C4-2B (cell line): Measurements from ENCODE around the gene C6orf89.
A peak's percentile ranks its signal among the peaks of the same experiment; 100 is the strongest.

ENCODE experiments used
- H3K27ac ChIP-seq: fragments of 450-650 bp; 2 replicates; pipeline ENCODE4 v1.5.1; 2017
- ZFX ChIP-seq: fragments of 450-650 bp; IDR thresholded peaks from 2 replicates; pipeline ENCODE4 v1.6.1; 2017
- TF ChIP-seq, protein P1 (sequence below): fragments of 450-650 bp; conservative IDR thresholded peaks from 2 replicates; pipeline ENCODE4 v1.5.1; 2017; ENCODE audit warnings: mild to moderate bottlenecking

C6orf89 gene

DNA sequence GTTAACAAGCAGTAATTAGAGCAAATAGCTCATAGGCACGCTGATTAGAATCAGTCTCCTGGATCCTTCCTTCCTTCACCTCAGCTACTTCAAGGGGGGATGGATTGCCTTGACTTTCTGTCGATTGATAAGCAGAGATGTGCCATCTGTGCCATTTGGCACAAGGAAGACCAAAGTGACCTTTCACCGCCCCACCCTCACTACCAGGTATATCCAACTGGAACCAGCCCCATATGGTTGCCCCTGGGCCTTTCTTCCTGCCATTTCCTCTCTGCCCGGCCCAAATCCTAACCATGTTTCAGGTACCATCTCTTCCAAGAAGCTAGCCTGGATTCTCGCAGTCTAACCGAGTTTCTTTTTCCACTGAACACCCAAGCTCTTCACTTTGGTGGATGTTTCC lies 37.8 kb upstream of the C6orf89 start:
- TF ChIP-seq, protein P1, sequence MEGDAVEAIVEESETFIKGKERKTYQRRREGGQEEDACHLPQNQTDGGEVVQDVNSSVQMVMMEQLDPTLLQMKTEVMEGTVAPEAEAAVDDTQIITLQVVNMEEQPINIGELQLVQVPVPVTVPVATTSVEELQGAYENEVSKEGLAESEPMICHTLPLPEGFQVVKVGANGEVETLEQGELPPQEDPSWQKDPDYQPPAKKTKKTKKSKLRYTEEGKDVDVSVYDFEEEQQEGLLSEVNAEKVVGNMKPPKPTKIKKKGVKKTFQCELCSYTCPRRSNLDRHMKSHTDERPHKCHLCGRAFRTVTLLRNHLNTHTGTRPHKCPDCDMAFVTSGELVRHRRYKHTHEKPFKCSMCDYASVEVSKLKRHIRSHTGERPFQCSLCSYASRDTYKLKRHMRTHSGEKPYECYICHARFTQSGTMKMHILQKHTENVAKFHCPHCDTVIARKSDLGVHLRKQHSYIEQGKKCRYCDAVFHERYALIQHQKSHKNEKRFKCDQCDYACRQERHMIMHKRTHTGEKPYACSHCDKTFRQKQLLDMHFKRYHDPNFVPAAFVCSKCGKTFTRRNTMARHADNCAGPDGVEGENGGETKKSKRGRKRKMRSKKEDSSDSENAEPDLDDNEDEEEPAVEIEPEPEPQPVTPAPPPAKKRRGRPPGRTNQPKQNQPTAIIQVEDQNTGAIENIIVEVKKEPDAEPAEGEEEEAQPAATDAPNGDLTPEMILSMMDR = no peak
- TF ChIP-seq ZFX = no peak
- H3K27ac ChIP-seq = no peak overlapping the region

DNA sequence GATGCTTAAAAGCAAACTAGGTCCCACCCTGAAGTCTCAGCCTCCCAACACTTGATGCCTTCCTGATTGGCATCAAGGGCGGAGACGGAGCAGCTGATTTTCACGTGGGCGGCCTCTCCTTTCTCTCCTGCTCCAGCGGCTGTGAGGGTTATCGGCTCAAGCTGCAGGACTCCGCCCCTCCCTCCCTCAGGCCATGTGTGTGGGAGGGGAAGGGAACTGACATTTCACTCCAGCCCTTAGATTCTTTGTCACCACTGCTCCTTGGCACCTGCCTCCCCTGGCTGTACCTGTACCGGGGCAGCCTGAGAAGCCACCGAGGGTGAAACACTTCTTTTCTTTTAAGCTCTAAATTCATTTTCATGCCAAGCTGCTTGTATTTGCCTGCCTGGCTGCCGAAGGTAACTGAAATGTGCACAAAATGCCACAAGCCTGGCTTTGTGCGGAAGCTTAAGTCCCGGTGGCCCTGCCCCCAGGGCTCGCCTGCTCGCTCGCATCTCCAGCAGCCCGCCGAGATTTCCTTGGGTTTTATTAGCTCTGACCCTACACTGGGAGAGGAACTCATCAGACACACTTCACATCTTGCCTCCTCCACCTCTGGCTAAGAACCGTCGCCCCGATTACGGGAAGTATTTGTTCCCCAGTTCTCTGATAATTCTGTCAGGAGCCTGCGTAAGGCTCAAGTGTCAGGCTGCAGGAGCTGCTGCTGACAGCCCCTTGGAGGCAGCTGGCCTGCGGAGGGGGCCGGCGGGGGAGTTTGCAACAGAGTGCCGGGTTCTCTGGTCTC lies 36.9 kb upstream of the C6orf89 start:
- H3K27ac ChIP-seq = no peak overlapping the region
- no peak for TF ChIP-seq ZFX

DNA sequence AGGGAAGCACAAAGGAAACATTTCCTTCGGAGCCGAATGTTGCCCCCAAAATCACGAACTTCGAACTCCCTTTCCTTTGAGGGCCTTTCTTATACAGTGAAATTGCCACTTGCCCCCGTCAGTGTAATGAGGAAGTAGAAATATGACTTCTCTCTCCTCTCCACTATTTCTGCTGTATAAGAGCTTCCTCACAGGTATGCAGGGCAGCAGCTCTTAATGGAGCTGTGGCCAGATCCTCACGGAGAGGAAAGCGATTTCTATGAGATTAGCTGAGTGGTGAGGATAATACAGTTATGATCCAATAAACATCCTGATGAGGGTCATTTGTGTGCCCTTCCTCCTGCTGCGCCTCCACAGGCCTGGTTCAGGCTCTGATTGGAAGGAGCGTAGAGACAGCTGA lies 35.7 kb upstream of the C6orf89 start:
- TF ChIP-seq, protein P1 = no peak
- TF ChIP-seq ZFX = no peak
- no peak overlapping the region for H3K27ac ChIP-seq

DNA sequence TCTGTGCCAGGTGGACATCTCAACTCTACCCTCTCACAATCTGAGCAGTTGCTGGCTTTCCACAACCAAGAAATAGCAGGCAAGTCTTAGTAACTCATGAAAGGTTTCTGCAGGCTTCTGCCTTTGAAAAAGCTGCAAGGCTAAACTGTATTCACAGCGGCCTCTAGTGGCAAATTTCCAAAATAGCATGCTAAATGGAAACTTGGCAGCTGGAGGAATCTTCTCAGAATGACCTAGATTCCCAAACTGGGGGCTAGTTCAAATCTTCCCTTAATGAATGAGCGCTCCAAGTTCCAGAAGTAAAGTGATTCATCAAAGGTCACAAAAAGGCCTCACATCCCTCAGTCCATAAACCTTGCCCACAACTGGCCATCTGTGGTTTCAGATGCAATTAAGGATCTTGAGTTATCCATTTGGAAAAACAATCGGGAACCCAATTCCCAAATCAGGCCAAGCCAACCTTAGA lies 34.6 kb upstream of the C6orf89 start:
- no peak overlapping the region for H3K27ac ChIP-seq
- TF ChIP-seq ZFX = no peak
- TF ChIP-seq, protein P1 = peak; percentile 89

DNA sequence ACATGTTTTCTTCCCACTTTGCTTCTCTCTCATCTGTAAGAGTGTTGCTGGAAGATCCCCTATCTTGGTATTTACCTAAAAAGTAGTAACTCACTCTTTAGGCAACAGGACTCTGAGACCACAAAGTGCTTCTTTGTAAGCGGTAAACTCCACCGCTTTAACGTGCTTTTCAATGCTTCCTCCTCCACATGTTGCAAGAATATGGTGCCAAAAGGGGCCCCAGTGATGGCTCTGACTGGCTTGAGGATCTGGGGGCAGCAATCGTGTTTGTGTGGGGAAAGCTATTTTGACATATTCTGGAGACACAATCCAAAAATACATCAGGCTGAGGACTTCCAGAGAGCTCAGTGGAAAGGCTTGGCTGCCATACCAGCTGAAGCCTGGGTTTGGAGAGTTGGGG lies 34.1 kb upstream of the C6orf89 start:
- no peak for TF ChIP-seq ZFX
- TF ChIP-seq, protein P1 = no peak
- H3K27ac ChIP-seq = no peak overlapping the region

DNA sequence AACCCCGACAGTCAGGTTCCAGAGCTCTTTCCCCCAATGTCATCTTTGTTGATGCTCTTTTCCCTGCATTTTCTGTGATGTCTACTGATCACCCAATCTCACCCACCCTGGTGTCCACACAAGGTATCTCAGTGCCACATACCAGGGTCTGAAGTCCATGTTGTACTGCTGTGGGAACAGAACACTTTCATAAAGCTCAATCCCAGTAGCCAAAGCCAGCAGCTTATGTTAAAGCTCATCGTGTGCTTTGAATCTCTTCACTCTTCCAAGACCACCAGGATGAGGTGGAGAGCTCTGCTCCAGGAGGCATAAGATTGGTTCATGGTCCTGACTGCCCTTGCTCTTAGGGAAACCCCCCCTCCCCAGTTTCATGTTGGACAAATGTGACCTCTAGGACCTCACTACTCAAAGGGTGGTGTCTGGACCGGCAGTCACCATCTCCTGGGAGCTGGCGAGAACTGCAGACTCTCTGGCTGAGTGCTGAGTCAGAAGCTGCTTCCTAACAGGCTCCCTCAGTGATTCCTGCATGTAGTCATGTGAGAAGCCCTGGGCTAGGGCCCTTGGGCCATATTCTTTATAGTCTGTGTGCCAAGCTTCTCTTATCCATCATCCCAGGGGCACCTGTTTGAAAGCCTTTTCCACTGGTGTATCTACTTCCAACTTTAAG lies 33.1 kb upstream of the C6orf89 start:
- H3K27ac ChIP-seq = no peak overlapping the region
- TF ChIP-seq, protein P1 = no peak
- TF ChIP-seq ZFX = no peak

DNA sequence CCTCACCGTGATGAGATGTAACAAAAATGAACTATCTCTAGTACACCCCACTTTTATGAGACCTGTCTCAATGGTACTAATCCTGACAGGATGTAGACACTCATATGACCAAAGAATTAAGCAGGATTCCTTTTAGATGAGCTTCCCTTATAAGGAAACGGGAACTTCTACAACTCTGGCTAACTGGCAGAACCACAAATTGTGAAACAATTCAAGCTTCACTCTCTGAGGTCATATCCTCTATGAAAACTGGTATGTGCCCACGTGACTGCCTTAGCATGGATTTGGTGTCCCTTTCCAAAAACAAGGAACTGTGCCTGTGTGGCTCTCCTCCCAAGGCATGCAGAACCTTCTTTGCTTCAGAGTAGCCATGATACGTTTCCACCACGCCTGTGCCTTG lies 32.4 kb upstream of the C6orf89 start:
- no peak for TF ChIP-seq ZFX
- no peak overlapping the region for H3K27ac ChIP-seq

DNA sequence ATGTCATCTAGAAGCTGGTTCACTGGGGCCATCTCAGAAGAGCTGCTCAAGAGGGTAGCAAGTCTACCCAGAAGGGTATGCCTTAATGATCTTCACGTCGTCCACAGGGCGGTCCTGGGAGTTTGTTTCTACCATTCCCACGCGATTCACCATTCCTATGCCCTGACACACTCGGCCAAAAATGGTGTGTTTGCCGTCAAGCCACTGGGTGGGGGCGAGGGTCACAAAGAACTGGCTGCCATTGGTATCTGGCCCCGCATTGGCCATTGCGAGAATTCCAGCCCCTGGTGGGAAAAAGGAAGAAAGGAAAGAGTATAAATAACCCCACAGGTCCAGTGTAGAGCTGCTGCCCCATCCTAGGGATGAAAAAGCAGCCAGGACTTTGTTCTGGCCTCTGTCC lies 30.0 kb upstream of the C6orf89 start:
- TF ChIP-seq ZFX = no peak
- TF ChIP-seq, protein P1 = no peak
- no peak overlapping the region for H3K27ac ChIP-seq
